Endothelial cell of umbilical vein (primary cell): ENCODE data around the gene HAUS7. TPM values are rescaled to one million over a fixed set of nuclear protein-coding genes. Genes with fewer than 3 reads are reported as not detected.

ENCODE experiments used
- BruUV-seq: library from RNA; stranded (reverse); fragments of 400-500 nt; replicated peaks from 2 replicates; lab custom pipeline; 2021; lab: Mats Ljungman, UMichigan
- CTCF ChIA-PET: fragments of 300-600, 350-600 bp; sonication (Branson Sonifier 250); formaldehyde crosslinking; loops from one replicate; lab custom pipeline; 2021; ENCODE audit warnings: antibody characterized with exemption, inconsistent platforms; lab: Charles Lee
- POLR2A ChIA-PET: fragments of 300-600, 350-600 bp; sonication (Branson Sonifier 250); formaldehyde crosslinking; loops from one replicate; lab custom pipeline; 2021; ENCODE audit warnings: antibody characterized with exemption, inconsistent platforms; lab: Charles Lee
- DNase-seq: peaks from one replicate; pipeline ENCODE4 v3.0.0-alpha.2; 2011; ENCODE audit warnings: low read depth, low spot score
- FAIRE-seq: peaks from 2 replicates; lab custom pipeline; 2011; peaks lifted over from hg19 to GRCh38; lab: Jason Lieb, UNC
- H2AFZ ChIP-seq: 2 replicates; pipeline ENCODE4 v1.6.0; 2012; ENCODE audit warnings: low read depth, low read length, control low read depth, inconsistent platforms
- H3K27ac ChIP-seq: 2 replicates; pipeline ENCODE4 v1.5.1; 2011; ENCODE audit warnings: low read depth, mild to moderate bottlenecking, control low read depth, low read length, moderate library complexity; ENCODE audit not compliant: insufficient read depth
- H3K27me3 ChIP-seq, 2 experiments: 2 replicates each; pipeline versions ENCODE4 v1.6.0 to v1.6.1; 2011; ENCODE audit warnings: low read length in 2 of 2, mixed read lengths in 1 of 2; ENCODE audit not compliant: control insufficient read depth in 2 of 2, insufficient read depth in 2 of 2
- H3K36me3 ChIP-seq, 2 experiments: 2 replicates in 1 of 2; 3 replicates in 1 of 2; pipeline ENCODE4 v1.5.1; 2011; ENCODE audit warnings: low read length in 2 of 2, mild to moderate bottlenecking in 1 of 2, moderate library complexity in 1 of 2; ENCODE audit not compliant: control insufficient read depth in 2 of 2, insufficient read depth in 2 of 2; ENCODE audit errors: extremely low read depth in 1 of 2
- H3K4me1 ChIP-seq: 3 replicates; pipeline ENCODE4 v1.5.1; 2011; ENCODE audit warnings: mild to moderate bottlenecking, low read length; ENCODE audit not compliant: control insufficient read depth, insufficient read depth; ENCODE audit errors: extremely low read depth
- H3K4me2 ChIP-seq: 2 replicates; pipeline ENCODE4 v1.6.1; 2011; ENCODE audit warnings: low read length, control low read depth, mixed read lengths; ENCODE audit not compliant: insufficient read depth
- H3K4me3 ChIP-seq, 3 experiments: fragments of 200-600 bp in 1 of 3; sonication (generic), shearing (Covaris generic) in 1 of 3; replicated peaks in 1 of 3; 2 replicates each; pipeline ENCODE4 v1.5.1; 2011 to 2016; ENCODE audit warnings: control low read depth in 3 of 3, low read length in 3 of 3, mild to moderate bottlenecking in 2 of 3, inconsistent platforms in 1 of 3, low read depth in 1 of 3, moderate library complexity in 1 of 3; ENCODE audit not compliant: insufficient read depth in 1 of 3
- H3K79me2 ChIP-seq: 2 replicates; pipeline ENCODE4 v1.6.0; 2012; ENCODE audit warnings: low read length, inconsistent platforms; ENCODE audit not compliant: control insufficient read depth, insufficient read depth
- H3K9ac ChIP-seq: replicated peaks from 2 replicates; pipeline ENCODE3; 2011; ENCODE audit warnings: low read length, control low read depth; ENCODE audit not compliant: insufficient read depth; ENCODE audit errors: extremely low read depth
- H3K9me1 ChIP-seq: replicated peaks from 3 replicates; pipeline ENCODE4 v1.6.0; 2011; ENCODE audit warnings: mild to moderate bottlenecking, low read length; ENCODE audit not compliant: control insufficient read depth, insufficient read depth; ENCODE audit errors: extremely low read depth
- H3K9me3 ChIP-seq: replicated peaks from 2 replicates; pipeline ENCODE4 v1.5.1; 2012; ENCODE audit warnings: low read length, inconsistent platforms; ENCODE audit not compliant: control insufficient read depth, insufficient read depth
- H4K20me1 ChIP-seq: replicated peaks from 2 replicates; pipeline ENCODE3; 2011; ENCODE audit warnings: mild to moderate bottlenecking, low read length; ENCODE audit not compliant: control insufficient read depth, insufficient read depth; ENCODE audit errors: extremely low read depth
- CTCF ChIP-seq, 2 donors: IDR thresholded peaks; 1 replicate in 1 of 2; 2 replicates in 1 of 2; pipeline ENCODE4 v1.5.1; 2011; ENCODE audit warnings: low read length in 2 of 2, mild to moderate bottlenecking in 2 of 2, moderate library complexity in 2 of 2, control low read depth in 1 of 2, inconsistent platforms in 1 of 2, low read depth in 1 of 2; ENCODE audit not compliant: insufficient read depth in 1 of 2; ENCODE audit errors: extremely low read depth in 1 of 2
- FOS ChIP-seq: IDR thresholded peaks from 2 replicates; pipeline ENCODE4 v1.6.1; 2011; ENCODE audit warnings: mild to moderate bottlenecking, low read length, moderate library complexity, borderline replicate concordance; ENCODE audit not compliant: insufficient read depth
- POLR2A ChIP-seq: IDR thresholded peaks from 2 replicates; pipeline ENCODE4 v1.6.1; 2012; ENCODE audit warnings: low read depth, mild to moderate bottlenecking, control low read depth, low read length
- dilution Hi-C: fragments of 300-500 bp; cut with MboI; formaldehyde crosslinking; loops from one replicate; pipeline ENCODE4 v1.15.0; 2019; ENCODE audit warnings: low sequenced_read_pairs; ENCODE audit not compliant: extremely low pct_ligation_motif_present
- intact Hi-C: fragments of 100-400 bp; cut with micrococcal nuclease; formaldehyde crosslinking; loops from one replicate; pipeline ENCODE4 v1.10.0; 2022
- polyA plus RNA-seq, 4 experiments: library from polyadenylated mRNA; depleted of rRNA in 3 of 4; stranded (reverse) in 3 of 4; unstranded in 1 of 4; fragments of >200 nt; gene quantifications; 2 replicates each; pipeline versions ENCODE4 v1.2.1 to v1.2.3, GENCODE V29; 2011 to 2012; ENCODE audit warnings: missing spikeins in 1 of 4
- total RNA-seq: library from RNA; stranded (reverse); gene quantifications from 2 replicates; pipeline ENCODE4 v1.2.3, GENCODE V29; 2021

HAUS7 gene
- total and polyA plus RNA-seq, 2 donors (not counting 3 experiments of a cell fraction or from before 2014, with no cell fraction given) = 31.0 to 46.4 TPM

GRCh38 chrX:153514259-153514658 lies 43.9 kb upstream of the HAUS7 start:
- ChIA-PET POLR2A (no interaction called here), CTCF (no interaction called here)
- no TSS peak for BruUV-seq
- Histone ChIP-seq H3K27ac (no peak overlapping the region), H3K4me2 (no peak overlapping the region), H3K4me1 (no peaks in the 10 kb centered on the region), H3K36me3 (no peaks in the 10 kb centered on the region), H2AFZ (no peak overlapping the region), H4K20me1 (no peaks in the 10 kb centered on the region), H3K27me3 (peaks cover 15 to 17% of the 10 kb centered on the region in 2 experiments), H3K9me1 (no peaks in the 10 kb centered on the region), H3K9me3 (no peaks in the 10 kb centered on the region), H3K79me2 (no peaks in the 10 kb centered on the region), H3K9ac (no peak overlapping the region), H3K4me3 (no peak overlapping the region)
- DNase-seq = no peak
- dilution Hi-C loops (no loop called here), intact Hi-C loops (no loop called here)
- peak; percentile 28 for TF ChIP-seq POLR2A
- no peak for TF ChIP-seq CTCF (IDR thresholded peaks at IDR 0.05; ENCODE audit: extremely low read depth in 1 of 2, insufficient read depth in 1 of 2, low read depth in 1 of 2, low read length in 2 of 2)
- FAIRE-seq = no peak

- TF ChIP-seq FOS (no peak), POLR2A (peak; percentile 68)
- H2AFZ ChIP-seq = no peak overlapping the region
- no peaks in the 10 kb centered on the region for H3K4me1 ChIP-seq
- dilution Hi-C loops (no loop called here), intact Hi-C loops (no loop called here)
- ChIA-PET CTCF (no interaction called here), POLR2A (interaction anchor here (0.6 to 0.7 kb wide), 2 partner anchors 44 to 101 kb away, joined by 3 to 4 read pairs; no protein-coding TSS in a partner anchor)
- H3K9me1 ChIP-seq = no peaks in the 10 kb centered on the region
- DNase-seq = no peak
- no peak overlapping the region for H3K27ac ChIP-seq
- peaks cover 9% of the 10 kb centered on the region in 2 experiments for H3K27me3 ChIP-seq
- no peaks in the 10 kb centered on the region for H4K20me1 ChIP-seq
- H3K36me3 ChIP-seq = peaks cover 0 to 2% of the 10 kb centered on the region in 2 experiments
- H3K79me2 ChIP-seq = no peaks in the 10 kb centered on the region
- no peak overlapping the region for H3K4me2 ChIP-seq
- no peaks in the 10 kb centered on the region for H3K9me3 ChIP-seq
- BruUV-seq = no TSS peak
- FAIRE-seq = no peak
- H3K9ac ChIP-seq = no peak overlapping the region
- H3K4me3 ChIP-seq = no peak overlapping the region
Measured at GRCh38 chrX:153513265-153513664, 42.9 kb upstream of the HAUS7 start.
